CD1c-positive myeloid dendritic cell (primary cell): Measurements from ENCODE around the gene SLC44A4.
A peak's percentile ranks its signal among the peaks of the same experiment; 100 is the strongest.

Experiments
- DNase-seq: peaks from one replicate; pipeline ENCODE4 v3.0.0-alpha.2; 2016; ENCODE audit errors: extremely low spot score

Gene SLC44A4

DNA sequence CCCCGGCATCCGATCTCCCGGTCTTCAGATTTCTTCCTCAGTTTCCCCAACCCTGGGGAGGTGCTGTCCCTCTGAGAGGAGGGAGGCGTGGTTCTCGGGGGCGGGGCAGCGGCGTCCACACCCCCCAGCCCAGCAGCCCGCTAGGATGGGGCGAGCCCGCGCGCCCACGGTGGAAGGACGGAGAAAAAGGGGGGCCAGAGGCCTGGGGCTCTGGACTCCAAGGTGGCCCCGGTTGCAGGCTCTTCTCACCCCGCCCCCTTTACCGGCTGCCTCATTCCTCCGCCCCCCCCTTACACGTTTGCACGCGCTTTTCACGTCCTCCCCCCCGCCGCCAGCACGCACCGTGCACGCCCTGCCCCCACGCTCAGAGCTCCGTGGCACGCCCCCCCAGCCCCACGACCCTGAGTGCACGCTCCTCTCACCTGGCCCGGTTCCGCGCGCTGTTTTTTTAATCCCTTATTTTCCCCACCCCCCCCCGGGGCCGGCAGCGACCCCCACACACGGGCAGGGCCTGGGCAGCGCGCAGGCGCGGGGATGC, 22.7 kb upstream of the SLC44A4 start:
- DNase-seq = peak; percentile 63

DNA sequence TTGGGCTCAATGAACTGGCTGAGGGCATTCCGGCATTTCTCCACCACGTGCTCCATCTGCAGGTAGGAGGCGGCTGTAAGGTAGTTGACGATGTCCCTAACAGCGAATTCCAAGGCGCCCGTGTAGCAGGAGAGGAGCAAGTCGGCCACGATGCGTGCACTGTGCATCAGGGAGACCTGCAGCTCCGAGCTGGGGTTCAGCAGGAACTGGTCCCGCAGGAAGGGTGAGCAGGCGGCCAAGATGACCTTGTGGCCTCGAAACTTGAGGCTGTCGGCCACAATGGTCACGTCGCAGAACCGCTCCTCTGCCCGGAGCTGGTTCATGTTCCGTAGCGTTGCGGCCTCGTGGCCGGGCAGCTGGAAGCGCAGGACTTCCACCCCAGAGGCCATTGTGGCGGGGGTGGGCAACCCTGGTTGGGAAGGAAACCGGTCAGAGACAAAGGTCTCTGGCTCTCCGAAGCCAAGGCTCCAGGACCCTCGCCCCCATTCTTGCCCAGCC, 22.2 kb upstream of the SLC44A4 start:
- DNase-seq = no peak

DNA sequence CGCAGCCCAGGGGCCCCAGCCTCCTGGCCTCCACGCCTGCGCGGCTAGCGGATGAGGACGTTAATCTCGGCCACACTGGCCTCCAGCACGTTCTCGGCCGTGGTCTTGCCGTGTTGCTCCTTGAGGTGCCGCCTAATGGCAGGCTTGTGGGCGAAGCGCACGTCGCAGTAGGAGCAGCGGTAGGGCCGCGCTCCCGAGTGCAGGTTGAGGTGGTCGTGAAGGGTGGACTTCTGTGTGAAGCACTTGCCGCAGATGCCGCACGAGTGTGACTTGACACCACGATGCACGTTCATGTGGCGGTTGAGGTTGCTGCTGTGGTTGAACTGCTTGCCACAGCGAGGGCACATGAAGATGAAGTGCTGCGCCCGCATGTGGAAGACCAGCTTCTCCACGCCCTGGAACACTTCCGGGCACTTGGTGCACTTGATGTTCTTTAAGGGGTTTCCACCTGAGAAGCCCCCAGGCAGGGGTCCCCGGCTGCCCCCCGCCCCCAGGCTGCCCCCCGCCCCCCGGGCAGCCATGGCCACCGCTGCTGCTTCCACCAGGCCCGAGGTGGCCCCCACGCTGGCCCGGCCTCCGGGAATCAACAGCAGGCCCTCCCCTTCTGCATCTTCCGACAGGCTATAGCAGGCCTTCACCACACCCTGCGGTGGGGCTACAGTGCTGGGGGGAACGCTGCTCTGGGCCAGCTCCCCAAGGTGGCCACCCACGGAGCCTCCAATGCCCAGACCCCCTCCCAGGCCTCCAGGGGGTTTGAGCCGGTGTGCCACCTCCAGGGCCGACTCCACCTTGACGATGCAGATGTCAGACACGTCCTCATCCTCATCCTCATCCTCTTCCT, 21.3 kb upstream of the SLC44A4 start:
- DNase-seq = no peak

DNA sequence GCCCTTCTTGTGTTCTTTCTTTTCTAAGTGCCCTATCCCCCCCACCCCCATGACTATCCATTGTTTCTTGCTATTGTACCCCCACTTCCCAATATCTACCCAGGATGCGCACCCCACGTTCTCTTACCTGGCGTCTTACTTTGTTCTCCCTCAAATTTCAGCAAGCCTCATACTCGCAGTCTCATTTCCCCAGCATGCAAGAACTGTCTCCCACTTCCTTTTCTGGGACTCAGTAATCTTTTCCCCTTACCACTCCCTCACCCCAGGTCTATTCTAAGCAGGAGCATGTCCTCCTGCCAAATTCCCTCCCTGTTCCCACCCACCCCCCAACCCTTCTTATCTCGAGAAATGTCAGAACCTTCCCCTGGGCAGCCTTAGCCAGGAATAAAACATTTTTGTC, 20.4 kb upstream of the SLC44A4 start:
- DNase-seq = peak; percentile 35

DNA sequence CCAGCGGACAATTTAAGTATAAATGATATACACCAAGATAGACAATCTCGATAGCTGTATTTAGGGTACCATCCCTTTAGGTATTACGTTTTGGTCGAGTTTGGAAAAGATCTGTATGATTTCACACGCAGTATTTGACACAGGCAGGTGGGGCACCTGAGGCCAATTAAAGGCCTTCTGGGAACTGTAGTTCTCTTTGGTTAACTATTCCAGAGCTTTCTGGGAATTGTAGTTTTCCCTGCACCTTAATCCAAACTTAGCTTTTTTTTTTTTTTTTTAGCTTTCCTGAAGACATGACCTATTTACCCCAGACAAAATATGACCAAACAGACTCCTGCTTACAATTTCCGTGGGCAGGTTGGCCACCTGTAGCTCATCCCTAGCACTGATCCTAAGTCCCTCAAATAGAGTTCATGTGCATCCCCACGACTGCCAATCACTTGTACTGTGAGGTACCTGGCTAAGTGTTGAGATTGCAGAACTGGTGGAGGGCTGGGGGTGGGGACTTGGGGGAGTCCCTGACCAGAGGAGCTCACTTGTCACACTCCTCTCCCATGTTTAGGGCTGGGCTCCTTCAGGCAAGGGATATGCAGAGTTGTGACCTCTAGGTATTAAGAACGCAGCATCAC, 19.7 kb upstream of the SLC44A4 start:
- peak; percentile 45 for DNase-seq

DNA sequence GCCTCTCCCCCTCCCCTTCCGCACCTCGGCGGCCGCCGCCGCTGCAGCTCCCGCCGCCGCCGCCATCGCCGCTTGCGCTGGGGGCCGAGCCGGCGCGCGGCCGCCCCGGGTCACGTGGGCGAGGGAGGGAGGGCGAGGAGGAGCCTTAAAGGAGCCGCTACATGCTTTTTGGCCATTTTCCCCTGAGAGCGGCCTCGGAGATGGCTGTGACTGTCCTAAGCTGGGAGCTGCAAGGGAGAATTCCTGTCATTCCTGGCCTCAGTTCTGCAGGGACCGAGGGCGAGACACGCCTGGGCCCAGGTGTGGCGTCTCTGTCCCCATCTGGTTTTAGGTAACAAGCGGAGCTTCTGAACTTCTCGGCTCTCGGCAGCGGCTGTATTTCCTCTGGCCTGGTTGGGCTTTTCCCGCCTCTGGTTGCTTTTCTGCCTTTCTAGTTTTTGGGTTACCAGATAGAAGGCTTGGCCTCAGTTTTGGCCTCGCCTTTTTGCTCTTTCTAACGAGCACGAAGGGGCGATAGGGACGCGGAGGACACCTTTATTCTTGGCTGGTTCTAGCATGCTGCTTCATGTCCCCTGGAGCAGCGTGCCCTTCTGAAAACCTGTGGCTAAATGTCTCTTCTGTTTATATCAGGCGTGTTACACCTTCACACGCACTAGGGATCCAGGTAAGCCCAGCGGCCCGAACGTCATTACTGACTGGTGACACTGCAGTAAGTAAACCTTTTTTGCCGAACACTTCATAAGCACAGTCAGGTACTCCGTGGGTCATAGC, 19.0 kb upstream of the SLC44A4 start, which contains the start of gene EHMT2:
TSS of gene EHMT2 (minus strand) at position 87 of the 771 bp plus-strand sequence. CDS start at position 66, 21 bp downstream.
- peak; percentile 93 for DNase-seq

DNA sequence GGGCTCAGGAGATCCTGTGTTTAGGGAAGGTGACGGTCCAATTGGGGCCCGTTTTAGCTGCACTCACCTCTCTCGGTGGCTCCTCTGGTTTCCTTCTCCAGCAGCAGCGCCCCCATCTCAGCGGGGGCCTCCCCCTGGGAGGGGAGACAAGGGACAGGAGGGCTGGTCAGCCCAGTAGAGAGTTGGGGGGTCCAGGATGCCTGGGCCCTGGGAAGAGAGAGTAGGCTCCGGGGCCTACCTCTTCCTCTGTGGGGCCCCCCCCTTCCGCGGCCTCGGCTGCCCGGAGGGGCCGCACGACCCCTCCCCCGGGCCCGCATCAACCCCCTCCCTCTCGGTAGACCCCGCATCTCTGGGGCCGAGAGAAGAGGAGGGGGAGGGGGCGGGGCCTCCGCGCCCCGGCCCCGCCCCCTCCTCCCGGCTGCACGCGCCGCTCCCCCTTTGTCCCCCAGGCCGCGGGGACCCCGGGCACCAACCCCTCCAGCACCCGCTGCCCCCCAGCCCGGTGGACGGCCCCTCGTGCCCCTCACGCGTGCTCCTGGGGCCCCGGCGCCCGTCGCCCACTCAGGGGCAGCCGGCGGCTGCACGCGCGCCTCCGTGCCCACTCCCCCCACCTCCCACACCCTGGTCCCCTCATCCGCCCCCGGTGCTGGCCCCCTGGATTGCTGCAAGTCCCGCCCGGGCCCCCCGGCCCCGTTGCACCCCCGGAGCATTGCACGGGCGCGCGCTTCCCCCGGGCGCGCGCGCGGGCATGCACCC, 18.2 kb upstream of the SLC44A4 start:
- no peak for DNase-seq

DNA sequence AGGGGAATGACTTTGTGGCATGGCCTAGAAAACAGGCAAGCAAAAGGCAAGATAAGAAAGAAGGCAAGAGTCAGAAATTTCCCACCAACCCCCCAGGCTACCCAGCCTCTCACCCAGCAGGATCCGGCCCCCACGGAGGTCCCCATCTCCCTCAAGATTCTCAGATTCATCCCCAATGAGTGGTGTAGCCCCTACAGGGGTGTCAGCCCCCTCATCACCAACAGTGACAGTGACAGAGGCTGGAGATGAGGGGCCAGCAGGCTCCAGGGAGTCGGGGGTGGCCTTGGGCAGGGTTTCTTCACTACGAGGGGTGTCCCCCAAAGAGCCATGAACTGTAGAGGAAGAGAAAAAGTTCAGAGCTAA, 17.7 kb upstream of the SLC44A4 start:
- DNase-seq = no peak

DNA sequence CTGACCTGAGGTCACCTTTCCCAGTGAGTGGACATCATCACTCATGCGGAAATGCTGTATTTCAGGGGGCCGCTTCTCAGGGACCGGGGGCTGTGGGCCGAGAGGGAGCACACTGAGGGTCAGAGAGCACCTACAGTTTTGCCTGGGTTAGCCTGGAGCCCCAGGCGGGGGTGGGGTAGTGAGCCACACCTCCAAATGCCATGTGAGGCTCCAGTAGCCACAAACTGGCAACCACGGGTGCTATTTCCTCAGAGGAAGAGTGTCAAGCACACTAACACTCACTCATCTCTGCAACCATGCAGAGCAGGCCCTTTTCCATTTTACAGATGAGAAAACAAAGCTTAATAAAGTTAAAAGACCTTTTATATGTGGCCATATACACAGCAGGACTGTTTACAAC, 14.0 kb upstream of the SLC44A4 start:
- DNase-seq = no peak

DNA sequence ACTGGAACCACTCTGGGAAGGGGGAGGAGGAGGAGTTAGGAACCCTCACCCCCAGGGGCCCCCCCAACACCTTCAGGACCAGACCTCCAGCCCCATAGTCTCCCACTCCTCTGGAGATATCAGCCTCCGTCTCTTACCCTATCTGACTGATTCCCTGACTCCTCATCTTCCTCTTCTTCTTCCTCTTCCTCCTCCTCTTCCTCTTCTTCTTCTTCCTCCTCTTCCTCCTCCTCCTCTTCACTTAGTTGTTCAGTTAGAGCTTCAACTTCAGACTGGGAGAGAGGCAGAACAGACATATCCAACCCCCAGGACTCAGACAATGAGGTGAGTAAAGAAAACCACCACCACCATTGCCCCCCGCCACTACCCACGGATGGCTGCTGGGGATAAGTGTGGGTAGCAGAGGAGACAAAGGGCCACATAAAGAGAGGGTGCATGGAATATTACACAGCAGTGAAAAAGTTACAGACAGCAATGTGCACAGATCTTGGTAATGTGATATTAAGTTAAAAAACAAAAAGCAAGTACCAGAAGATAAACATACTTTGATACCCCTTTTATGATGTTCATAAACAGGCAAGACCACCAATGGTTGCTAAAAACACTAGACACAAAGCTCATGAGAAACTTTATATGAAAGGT, 10.7 kb upstream of the SLC44A4 start:
- DNase-seq = no peak

DNA sequence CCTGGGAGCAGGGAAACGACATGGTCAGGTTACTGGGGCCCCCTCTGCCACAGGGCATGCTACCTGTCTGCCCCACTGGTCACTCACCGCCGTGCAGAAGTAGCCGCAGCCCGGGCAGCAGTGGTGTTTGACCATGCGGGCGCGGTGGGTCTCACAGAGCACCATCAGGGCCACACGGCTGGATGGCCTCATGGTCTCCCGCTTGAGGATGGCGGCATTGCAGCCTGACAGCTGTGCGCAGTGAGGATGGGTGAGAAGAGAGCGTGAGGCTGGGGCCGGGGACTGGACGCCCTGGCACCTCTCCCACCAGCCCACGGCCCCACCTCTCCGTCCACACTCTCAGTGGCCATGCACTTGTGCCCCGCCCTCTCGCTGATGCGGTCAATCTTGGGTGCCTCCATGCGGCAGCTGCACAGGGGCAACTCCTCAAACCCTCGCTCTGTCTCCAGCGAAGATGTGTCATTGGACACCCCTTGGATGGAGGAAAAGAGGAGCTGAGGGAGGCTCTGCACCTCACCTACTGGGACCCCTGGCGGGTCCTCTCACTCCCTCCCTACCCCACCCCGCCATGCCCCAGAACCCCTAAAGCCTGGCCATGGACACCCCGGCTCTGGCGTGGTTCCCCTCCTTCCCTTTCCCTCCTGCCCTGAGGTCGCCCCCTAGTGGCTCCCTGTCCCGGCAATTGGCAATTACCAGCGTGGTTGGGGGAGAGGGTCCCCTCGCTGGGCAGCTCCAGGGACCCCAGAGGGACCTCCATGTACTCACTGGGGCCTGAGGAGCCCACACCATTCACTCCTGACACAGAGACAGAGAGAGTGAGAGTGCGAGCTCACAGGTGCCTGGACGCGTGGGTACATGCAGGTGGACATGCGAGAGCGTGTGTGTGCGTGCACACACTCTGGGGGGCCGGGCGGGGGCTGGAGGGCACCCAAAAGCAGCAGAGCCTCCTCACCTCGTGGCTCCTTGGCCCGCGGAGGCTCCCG, 9.8 kb upstream of the SLC44A4 start:
- DNase-seq = peak; percentile 51

DNA sequence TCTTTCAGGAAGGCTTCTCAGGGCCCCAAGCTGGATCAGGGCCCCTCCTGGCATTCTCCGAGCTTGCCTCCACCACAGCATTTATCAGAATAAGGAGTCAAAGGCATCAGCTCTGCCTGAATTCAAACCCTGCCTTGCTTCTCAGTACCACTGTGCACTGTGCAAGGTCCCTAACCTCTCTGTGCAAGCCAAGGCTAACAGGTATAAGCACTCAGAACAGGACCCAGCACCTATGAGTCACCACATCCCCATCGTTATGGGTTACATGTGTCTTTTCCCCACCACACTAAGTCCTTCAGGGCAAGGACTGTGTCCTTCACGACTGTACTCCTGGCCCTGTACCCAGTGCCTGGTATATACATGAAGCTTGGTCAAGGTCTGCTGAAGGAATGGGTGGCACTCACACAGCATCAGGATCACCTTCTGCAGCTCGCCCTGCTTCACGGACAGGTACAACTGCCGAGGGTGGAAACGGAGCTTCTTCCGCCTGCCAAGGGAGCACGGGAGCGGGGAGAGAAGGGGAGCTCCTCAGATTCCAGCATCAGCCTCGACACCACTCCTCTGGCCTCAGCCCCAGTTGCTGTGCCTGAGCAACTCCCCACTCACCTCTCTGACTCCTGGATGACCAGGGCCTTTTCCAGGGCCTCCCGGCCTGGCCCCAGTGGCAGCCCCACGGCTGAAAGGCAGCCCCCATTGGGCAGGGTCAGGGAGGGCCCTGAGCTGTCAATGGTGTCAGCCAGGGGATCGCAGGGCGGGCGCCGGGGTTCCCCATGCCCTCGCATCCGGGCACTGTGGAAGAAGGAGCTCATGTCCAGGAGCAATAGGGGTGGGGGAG, 8.6 kb upstream of the SLC44A4 start:
- no peak for DNase-seq

DNA sequence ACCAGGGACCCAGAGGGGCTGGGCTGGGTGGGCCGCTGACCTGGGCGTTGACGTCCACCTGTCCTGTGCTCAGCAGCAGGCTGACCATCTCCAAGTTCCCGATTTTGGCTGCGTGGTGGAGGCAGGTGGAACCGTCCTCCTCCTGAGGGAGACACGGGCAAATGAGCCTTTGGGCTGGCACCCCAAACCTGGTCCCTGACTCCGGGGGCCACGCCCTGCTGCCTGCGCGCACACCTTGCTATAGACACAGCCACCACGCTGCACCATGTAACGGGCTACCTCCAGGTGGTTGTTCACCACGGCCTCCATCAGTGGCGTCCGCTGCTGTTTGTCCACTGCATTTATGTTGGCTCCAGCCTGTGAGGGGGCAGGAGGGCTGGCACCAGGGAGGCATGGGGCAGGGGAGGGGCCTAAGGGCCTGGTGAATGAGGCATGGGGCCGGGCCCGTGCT, 7.8 kb upstream of the SLC44A4 start:
- no peak for DNase-seq

DNA sequence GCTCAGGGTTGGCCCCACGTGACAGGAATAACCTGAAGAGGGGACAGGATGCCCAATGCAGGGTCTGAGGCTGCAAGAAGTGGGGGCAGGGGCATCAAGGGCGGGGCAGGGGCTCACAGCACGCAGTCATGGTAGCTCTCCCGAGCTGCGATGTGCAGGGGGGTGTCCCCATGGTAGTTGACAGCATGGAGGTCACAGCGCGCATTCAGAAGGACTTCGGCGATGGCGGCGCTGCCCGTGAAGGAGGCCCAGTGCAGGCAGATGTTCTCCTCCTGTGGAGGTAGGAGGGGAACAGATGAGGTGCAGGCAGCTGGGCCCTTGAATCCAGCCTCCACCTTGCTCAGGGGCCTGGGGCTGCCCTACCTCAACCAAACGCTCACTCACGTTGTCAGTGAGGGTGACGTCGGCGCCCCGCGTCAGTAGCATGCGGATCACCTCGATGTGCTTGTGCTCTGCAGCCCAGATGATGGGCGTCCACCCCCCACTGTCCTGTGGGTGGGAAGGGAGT, 5.8 kb upstream of the SLC44A4 start:
- no peak for DNase-seq

DNA sequence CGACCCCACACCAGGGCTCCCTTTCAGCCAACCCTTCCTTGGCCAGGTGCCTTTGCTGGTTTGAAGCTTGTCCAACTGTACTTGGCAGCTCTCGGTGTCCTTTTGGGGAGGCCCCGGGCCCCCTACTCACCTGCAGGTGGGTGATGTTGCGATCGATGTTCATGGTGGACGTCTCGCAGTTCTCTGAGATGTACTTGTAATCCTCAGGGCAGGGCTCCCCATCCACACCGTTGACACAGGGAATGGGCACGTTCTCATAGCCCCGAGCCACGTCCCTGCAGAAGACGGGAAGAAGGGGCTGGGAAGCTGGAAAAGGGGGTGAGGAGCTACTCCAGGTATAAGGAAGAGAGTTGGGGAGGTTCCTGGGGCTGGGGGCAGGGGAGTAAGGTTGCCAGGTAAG, 4.9 kb upstream of the SLC44A4 start:
- DNase-seq = no peak

DNA sequence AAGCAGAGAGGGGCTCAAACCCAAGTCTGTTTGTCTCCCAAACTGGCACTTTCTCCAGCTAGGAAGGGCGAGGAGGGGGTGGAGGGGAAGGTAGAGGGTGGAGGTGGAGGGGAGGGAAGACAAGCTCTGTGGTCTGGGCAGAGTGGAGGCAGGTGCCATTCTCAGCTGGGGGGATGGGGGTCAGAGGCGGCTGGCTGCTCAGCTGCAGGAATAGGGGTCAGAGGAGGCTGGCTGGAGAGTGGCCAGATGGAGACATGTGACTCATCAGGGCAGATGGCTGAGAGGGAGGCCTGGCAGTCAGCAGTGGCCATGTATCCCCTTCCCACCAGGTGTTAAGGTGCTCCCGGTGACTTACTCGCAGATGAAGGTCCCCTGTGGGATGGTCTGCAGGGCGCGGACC, 3.5 kb upstream of the SLC44A4 start:
- DNase-seq = no peak

DNA sequence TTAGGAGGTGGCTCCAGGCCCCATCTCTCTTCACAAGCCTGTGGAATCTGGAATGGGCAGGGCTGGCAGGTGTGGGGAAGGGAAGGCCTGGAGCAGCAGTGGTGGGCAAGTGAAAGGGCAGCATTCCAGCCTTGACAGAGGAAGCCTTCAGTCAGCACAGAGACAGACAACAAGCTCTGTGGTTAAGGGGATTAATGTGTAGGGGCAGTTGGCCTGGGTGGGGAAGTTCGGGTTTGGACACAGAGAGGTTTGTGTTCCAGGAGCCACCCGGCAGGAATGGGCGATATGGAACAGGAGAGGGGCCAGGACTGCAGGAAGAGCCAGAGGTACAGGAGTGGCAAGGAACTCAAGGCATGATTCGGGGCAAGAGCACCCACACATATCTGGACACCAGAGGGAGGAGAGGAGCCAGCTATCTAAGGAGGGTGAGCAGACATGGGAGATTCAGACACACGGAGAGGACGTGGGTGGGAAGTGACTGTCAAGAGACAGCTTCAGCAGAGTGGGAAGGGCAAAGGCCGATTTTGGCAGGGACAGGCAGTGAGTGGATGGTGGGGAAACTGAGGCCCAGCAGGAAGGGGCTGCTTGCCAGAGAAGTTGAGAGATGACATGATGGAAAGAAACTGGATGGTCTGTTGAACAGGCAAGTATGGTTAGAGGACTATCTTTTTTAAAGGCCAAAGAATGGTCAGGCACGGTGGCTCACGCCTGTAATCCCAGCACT, 2.5 kb upstream of the SLC44A4 start:
- DNase-seq = no peak

DNA sequence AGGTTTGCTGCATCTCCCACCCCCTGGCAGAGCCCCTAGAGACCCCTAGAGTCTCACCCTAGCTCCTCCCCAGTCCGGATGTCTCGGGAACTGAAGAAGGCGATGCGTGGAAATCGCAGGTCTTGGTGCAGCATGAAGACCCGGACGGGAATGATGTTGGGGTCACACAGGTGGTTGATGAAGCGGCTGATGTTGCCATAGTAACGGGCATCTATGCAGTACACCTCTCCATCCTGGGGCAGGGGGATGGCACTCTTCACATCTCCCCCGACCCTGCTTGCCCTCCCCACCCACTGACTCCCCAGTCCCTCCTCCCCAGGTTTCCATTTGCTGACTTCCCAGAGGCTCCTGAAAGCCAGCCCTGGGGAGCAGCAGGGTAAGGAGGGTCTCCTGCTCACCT, 1.8 kb upstream of the SLC44A4 start:
- DNase-seq = no peak
